Urinary bladder (tissue), 4 donors: ENCODE results near the gene ALKBH5. TPM values are rescaled to one million over a fixed set of nuclear protein-coding genes. Genes with fewer than 3 reads are reported as not detected.

Experiments
- DNase-seq: peaks from one replicate; pipeline ENCODE4 v3.0.0-alpha.2; 2015; ENCODE audit errors: extremely low spot score
- H3K27ac ChIP-seq: one replicate; pipeline ENCODE4 v1.5.1; 2013; ENCODE audit warnings: low read depth, mild to moderate bottlenecking, moderate library complexity
- H3K36me3 ChIP-seq: one replicate; pipeline ENCODE4 v1.6.1; 2013; ENCODE audit warnings: mild to moderate bottlenecking, moderate library complexity; ENCODE audit not compliant: insufficient read depth
- H3K4me1 ChIP-seq: one replicate; pipeline ENCODE4 v1.6.1; 2013; ENCODE audit warnings: mild to moderate bottlenecking, moderate library complexity; ENCODE audit not compliant: insufficient read depth
- H3K4me3 ChIP-seq: one replicate; pipeline ENCODE4 v1.5.1; 2013; ENCODE audit warnings: low read depth, low read length
- WGBS: extraction: QIAGEN DNeasy Blood & Tissue Kit; methylation state at CpG from one replicate; pipeline ENCODE4 v1.1.7; 2013; 5-methylcytosine and 5-hydroxymethylcytosine counted together
- polyA plus RNA-seq: library from polyadenylated mRNA; stranded (reverse); fragments of 200-250 nt; gene quantifications from one replicate; pipeline ENCODE4 v1.2.3, GENCODE V29; 2013
- total RNA-seq: library from RNA; depleted of rRNA; stranded (reverse); fragments of >200 nt; gene quantifications from one replicate; pipeline ENCODE4 v1.2.3, GENCODE V29; 2014
- donor health status: healthy with polysubstance abuse.
- donor health status: healthy.

Gene ALKBH5
- total and polyA plus RNA-seq, 2 donors: 62.6 to 83.8 TPM

- Histone ChIP-seq H3K4me1 (no peaks in the 10 kb centered on the region), H3K36me3 (no peaks in the 10 kb centered on the region), H3K27ac (no peak overlapping the region), H3K4me3 (peak overlapping the region; percentile 90)
- WGBS: 19% methylated on average over 16 of the region's 16 CpGs
- DNase-seq: no peak
Measured at GRCh38 chr17:18226284-18226945, 42.8 kb downstream of the ALKBH5 start.

- no peak overlapping the region for H3K27ac ChIP-seq
- H3K36me3 ChIP-seq: no peaks in the 10 kb centered on the region
- no peak for DNase-seq
- H3K4me3 ChIP-seq: no peak overlapping the region
- H3K4me1 ChIP-seq: no peaks in the 10 kb centered on the region
- 99% methylated on average over 5 of the region's 5 CpGs for WGBS
Measured at GRCh38 chr17:18227635-18228034, 44.0 kb downstream of the ALKBH5 start.

- Histone ChIP-seq H3K4me3 (no peak overlapping the region), H3K36me3 (no peaks in the 10 kb centered on the region), H3K27ac (no peak overlapping the region), H3K4me1 (no peaks in the 10 kb centered on the region)
- WGBS: 86% methylated on average over 10 of the region's 10 CpGs
- no peak for DNase-seq
Measured at GRCh38 chr17:18228176-18228682, 44.6 kb downstream of the ALKBH5 start.

GRCh38 chr17:18229254-18229653 is 45.6 kb downstream of the ALKBH5 start:
- Histone ChIP-seq H3K4me3 (no peak overlapping the region), H3K36me3 (no peaks in the 10 kb centered on the region), H3K27ac (no peak overlapping the region), H3K4me1 (no peaks in the 10 kb centered on the region)
- 81% methylated on average over 4 of the region's 4 CpGs for WGBS
- no peak for DNase-seq

- Histone ChIP-seq H3K4me3 (no peak overlapping the region), H3K4me1 (no peaks in the 10 kb centered on the region), H3K36me3 (no peaks in the 10 kb centered on the region), H3K27ac (no peak overlapping the region)
- no peak for DNase-seq
- 91% methylated on average over 7 of the region's 7 CpGs for WGBS
Measured at GRCh38 chr17:18229771-18230170, 46.1 kb downstream of the ALKBH5 start.

- no peak for DNase-seq
- H3K4me1 ChIP-seq: no peaks in the 10 kb centered on the region
- no peak overlapping the region for H3K4me3 ChIP-seq
- no peaks in the 10 kb centered on the region for H3K36me3 ChIP-seq
- WGBS: 84% methylated on average over 14 of the region's 14 CpGs
- H3K27ac ChIP-seq: no peak overlapping the region
Measured at GRCh38 chr17:18230288-18231141, 46.9 kb downstream of the ALKBH5 start.

GRCh38 chr17:18231164-18231563 is 47.5 kb downstream of the ALKBH5 start:
- Histone ChIP-seq H3K4me3 (no peak overlapping the region), H3K27ac (no peak overlapping the region), H3K36me3 (no peaks in the 10 kb centered on the region), H3K4me1 (no peaks in the 10 kb centered on the region)
- DNase-seq: no peak
- 51% methylated on average over 9 of the region's 9 CpGs for WGBS

- Histone ChIP-seq H3K36me3 (no peaks in the 10 kb centered on the region), H3K4me1 (no peaks in the 10 kb centered on the region), H3K4me3 (no peak overlapping the region), H3K27ac (no peak overlapping the region)
- WGBS: 94% methylated on average over 22 of the region's 22 CpGs
- DNase-seq: no peak
Measured at GRCh38 chr17:18233803-18234518, 50.3 kb downstream of the ALKBH5 start.

- no peak for DNase-seq
- WGBS: 95% methylated on average over 22 of the region's 22 CpGs
Measured at GRCh38 chr17:18234853-18235380, 51.3 kb downstream of the ALKBH5 start.

GRCh38 chr17:18235743-18236256 is 52.2 kb downstream of the ALKBH5 start:
- no peak overlapping the region for H3K4me3 ChIP-seq
- no peak for DNase-seq
- H3K27ac ChIP-seq: peak overlapping the region; percentile 1
- 76% methylated on average over 14 of the region's 14 CpGs for WGBS
- H3K36me3 ChIP-seq: no peaks in the 10 kb centered on the region
- H3K4me1 ChIP-seq: no peaks in the 10 kb centered on the region

More at GRCh38 chr17:18234853-18235380, 51.3 kb downstream of the ALKBH5 start:
- Histone ChIP-seq H3K4me3 (no peak overlapping the region), H3K27ac (no peak overlapping the region), H3K36me3 (no peaks in the 10 kb centered on the region), H3K4me1 (no peaks in the 10 kb centered on the region)

- no peaks in the 10 kb centered on the region for H3K4me1 ChIP-seq
- WGBS: 90% methylated on average over 18 of the region's 18 CpGs
- H3K36me3 ChIP-seq: peaks cover 3% of the 10 kb centered on the region
- no peak overlapping the region for H3K4me3 ChIP-seq
- DNase-seq: no peak
- no peak overlapping the region for H3K27ac ChIP-seq
Measured at GRCh38 chr17:18236494-18236893, 52.9 kb downstream of the ALKBH5 start.

GRCh38 chr17:18237461-18237860 is 53.8 kb downstream of the ALKBH5 start:
- 94% methylated on average over 20 of the region's 20 CpGs for WGBS
- DNase-seq: no peak
- Histone ChIP-seq H3K27ac (no peak overlapping the region), H3K4me1 (no peaks in the 10 kb centered on the region), H3K36me3 (peaks cover 3% of the 10 kb centered on the region), H3K4me3 (no peak overlapping the region)

GRCh38 chr17:18238299-18238698 is 54.7 kb downstream of the ALKBH5 start:
- Histone ChIP-seq H3K4me3 (no peak overlapping the region), H3K36me3 (peaks cover 3% of the 10 kb centered on the region), H3K4me1 (no peaks in the 10 kb centered on the region), H3K27ac (no peak overlapping the region)
- 93% methylated on average over 18 of the region's 18 CpGs for WGBS
- DNase-seq: no peak
